ENCODE data around the gene PTMA.
A peak's percentile ranks its signal among the peaks of the same experiment; 100 is the strongest.

The PTMA gene

GRCh38 chr2:231720292-231720986 is 12.1 kb downstream of the PTMA start:
- H3K4me3 ChIP-seq (ENCODE audit: low read depth, low read length), result no peak overlapping the region
- TF ChIP-seq, protein P1, sequence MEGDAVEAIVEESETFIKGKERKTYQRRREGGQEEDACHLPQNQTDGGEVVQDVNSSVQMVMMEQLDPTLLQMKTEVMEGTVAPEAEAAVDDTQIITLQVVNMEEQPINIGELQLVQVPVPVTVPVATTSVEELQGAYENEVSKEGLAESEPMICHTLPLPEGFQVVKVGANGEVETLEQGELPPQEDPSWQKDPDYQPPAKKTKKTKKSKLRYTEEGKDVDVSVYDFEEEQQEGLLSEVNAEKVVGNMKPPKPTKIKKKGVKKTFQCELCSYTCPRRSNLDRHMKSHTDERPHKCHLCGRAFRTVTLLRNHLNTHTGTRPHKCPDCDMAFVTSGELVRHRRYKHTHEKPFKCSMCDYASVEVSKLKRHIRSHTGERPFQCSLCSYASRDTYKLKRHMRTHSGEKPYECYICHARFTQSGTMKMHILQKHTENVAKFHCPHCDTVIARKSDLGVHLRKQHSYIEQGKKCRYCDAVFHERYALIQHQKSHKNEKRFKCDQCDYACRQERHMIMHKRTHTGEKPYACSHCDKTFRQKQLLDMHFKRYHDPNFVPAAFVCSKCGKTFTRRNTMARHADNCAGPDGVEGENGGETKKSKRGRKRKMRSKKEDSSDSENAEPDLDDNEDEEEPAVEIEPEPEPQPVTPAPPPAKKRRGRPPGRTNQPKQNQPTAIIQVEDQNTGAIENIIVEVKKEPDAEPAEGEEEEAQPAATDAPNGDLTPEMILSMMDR (IDR thresholded peaks at IDR 0.05; ENCODE audit: borderline replicate concordance, insufficient read depth, low read depth, low read length), result no peak

DNA sequence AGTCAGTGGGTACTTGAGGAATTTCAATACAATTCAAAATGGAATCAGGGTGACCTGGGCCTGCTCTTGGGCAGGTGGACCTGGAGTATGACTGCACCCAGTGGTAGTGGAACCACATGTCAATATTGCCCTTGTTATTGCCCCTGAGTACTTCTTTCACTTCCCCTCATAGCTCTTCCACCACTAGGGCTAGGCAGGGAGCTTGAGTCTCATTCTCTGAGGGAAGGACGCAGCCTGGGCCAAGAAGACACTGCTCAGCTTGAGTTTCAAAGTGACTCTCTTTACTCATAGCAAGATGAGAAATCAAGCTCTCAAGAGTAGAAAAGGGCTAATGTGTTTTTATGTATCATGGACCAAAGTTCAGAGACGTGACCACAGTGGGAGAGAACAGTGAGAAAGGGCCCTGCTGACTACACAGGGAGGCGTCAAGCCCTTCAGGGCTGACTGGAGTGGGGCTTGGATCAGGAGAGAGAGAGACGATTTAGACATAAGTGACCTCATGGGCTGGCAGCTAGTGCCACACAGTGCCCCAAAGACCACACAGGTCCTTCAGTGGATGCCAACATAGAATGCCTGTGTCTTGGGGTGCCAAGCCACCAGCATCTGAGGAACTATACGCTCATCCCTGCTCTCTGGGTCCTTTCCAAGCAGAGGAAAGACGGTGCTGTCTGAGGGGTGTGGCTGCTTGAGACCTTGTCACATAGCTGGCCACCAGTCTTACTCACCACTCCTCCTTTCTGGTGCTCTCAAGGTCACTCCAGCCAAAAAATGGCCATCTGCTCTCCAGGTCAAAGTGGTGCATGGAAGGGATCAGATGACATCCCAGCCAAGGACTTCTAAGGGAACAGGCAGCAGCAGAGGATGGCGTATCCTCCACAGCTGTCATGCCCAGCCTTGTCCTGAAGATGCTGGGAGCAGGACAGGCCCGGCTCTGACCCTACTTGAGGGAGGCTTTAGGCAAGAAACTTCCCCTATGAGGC is 13.0 kb downstream of the PTMA start:
- H3K4me3 ChIP-seq (ENCODE audit: low read depth, low read length), result no peak overlapping the region
- TF ChIP-seq, protein P1 (IDR thresholded peaks at IDR 0.05; ENCODE audit: borderline replicate concordance, insufficient read depth, low read depth, low read length), result peak; percentile 39; the same call in 1 of the 2 replicates

GRCh38 chr2:231722721-231723307 is 14.5 kb downstream of the PTMA start:
- H3K4me3 ChIP-seq (ENCODE audit: low read depth, low read length), result no peak overlapping the region
- TF ChIP-seq, protein P1 (IDR thresholded peaks at IDR 0.05; ENCODE audit: borderline replicate concordance, insufficient read depth, low read depth, low read length), result no peak

GRCh38 chr2:231725476-231725875 is 17.2 kb downstream of the PTMA start:
- no peak overlapping the region for H3K4me3 ChIP-seq (ENCODE audit: low read depth, low read length)
- TF ChIP-seq, protein P1 (IDR thresholded peaks at IDR 0.05; ENCODE audit: borderline replicate concordance, insufficient read depth, low read depth, low read length), result no peak

- TF ChIP-seq, protein P1 (IDR thresholded peaks at IDR 0.05; ENCODE audit: borderline replicate concordance, insufficient read depth, low read depth, low read length), result no peak
- no peak overlapping the region for H3K4me3 ChIP-seq (ENCODE audit: low read depth, low read length)
Measured at GRCh38 chr2:231726276-231726675, 18.0 kb downstream of the PTMA start.

- TF ChIP-seq, protein P1 (IDR thresholded peaks at IDR 0.05; ENCODE audit: borderline replicate concordance, insufficient read depth, low read depth, low read length), result no peak
- no peak overlapping the region for H3K4me3 ChIP-seq (ENCODE audit: low read depth, low read length)
Measured at GRCh38 chr2:231727621-231728020, 19.3 kb downstream of the PTMA start.
